B cell (primary cell): Measurements from ENCODE around the gene TERB1. TPM values are rescaled to one million over a fixed set of nuclear protein-coding genes. Genes with fewer than 3 reads are reported as not detected.

Experiments
- ATAC-seq: fragments of 200-7000 bp; cut with Tn5 transposase; one replicate; pipeline ENCODE4 v1.10.0; 2021; ENCODE audit warnings: low read depth, mild to moderate bottlenecking, moderate number of reproducible peaks, moderate library complexity
- CTCF ChIA-PET: fragments of 350-600 bp; sonication (Branson Sonifier 250); formaldehyde crosslinking; loops from one replicate; lab custom pipeline; 2021; ENCODE audit warnings: antibody characterized with exemption, inconsistent platforms; lab: Charles Lee
- POLR2A ChIA-PET: fragments of 350-600 bp; sonication (Branson Sonifier 250); formaldehyde crosslinking; loops from one replicate; lab custom pipeline; 2021; ENCODE audit warnings: antibody characterized with exemption; lab: Charles Lee
- DNase-seq: peaks from one replicate; pipeline ENCODE4 v3.0.0; 2013
- H2AFZ ChIP-seq: 2 replicates; pipeline ENCODE4 v1.6.1; 2012; ENCODE audit warnings: mild to moderate bottlenecking, low read depth, low read length; ENCODE audit not compliant: insufficient read depth, poor library complexity, severe bottlenecking
- H3K27ac ChIP-seq, 2 donors: 1 replicate in 1 of 2; 2 replicates in 1 of 2; pipeline ENCODE4 v1.5.1; 2012 to 2013; ENCODE audit warnings: low read length in 2 of 2, mild to moderate bottlenecking in 2 of 2, moderate library complexity in 1 of 2
- H3K27me3 ChIP-seq, 4 experiments: fragments of 200-600 bp in 1 of 4; sonication (generic) in 1 of 4; replicated peaks in 1 of 4; 1 replicate in 2 of 4; 2 replicates in 2 of 4; pipeline versions ENCODE4 v1.6.1 to v1.7.0; 2013 to 2016; ENCODE audit warnings: low read length in 3 of 4, mild to moderate bottlenecking in 2 of 4, mixed read lengths in 1 of 4, moderate library complexity in 1 of 4; ENCODE audit not compliant: insufficient read depth in 4 of 4, control insufficient read depth in 3 of 4; ENCODE audit errors: control extremely low read depth in 1 of 4
- H3K36me3 ChIP-seq, 2 experiments: replicated peaks in 1 of 2; 1 replicate in 1 of 2; 2 replicates in 1 of 2; pipeline versions ENCODE4 v1.6.1 to v1.7.1; 2013; ENCODE audit warnings: low read length in 1 of 2; ENCODE audit not compliant: insufficient read depth in 2 of 2, control insufficient read depth in 1 of 2; ENCODE audit errors: control extremely low read depth in 1 of 2, extremely low read depth in 1 of 2
- H3K4me1 ChIP-seq, 2 donors: fragments of 200-600 bp in 1 of 2; sonication (generic) in 1 of 2; 1 replicate in 1 of 2; 2 replicates in 1 of 2; pipeline versions ENCODE4 v1.5.1 to v1.6.1; 2013 to 2017; ENCODE audit warnings: low read length in 2 of 2; ENCODE audit not compliant: control insufficient read depth in 2 of 2, insufficient read depth in 2 of 2
- H3K4me2 ChIP-seq: replicated peaks from 2 replicates; pipeline ENCODE3; 2012; ENCODE audit warnings: mild to moderate bottlenecking, low read depth, low read length; ENCODE audit not compliant: poor library complexity, severe bottlenecking
- H3K4me3 ChIP-seq, 5 experiments: fragments of 200-600 bp in 1 of 5; sonication (generic) in 1 of 5; 1 replicate in 3 of 5; 2 replicates in 2 of 5; pipeline versions ENCODE4 v1.5.1 to v1.7.0; 2011 to 2016; ENCODE audit warnings: low read length in 4 of 5, mild to moderate bottlenecking in 4 of 5, low read depth in 2 of 5, control low read depth in 1 of 5, moderate library complexity in 1 of 5; ENCODE audit not compliant: insufficient read depth in 1 of 5; ENCODE audit errors: control extremely low read depth in 1 of 5, extremely low read depth in 1 of 5
- H3K79me2 ChIP-seq: fragments of 200-600 bp; sonication (generic); one replicate; pipeline ENCODE4 v1.6.0; 2016; ENCODE audit warnings: low read length; ENCODE audit not compliant: control insufficient read depth, insufficient read depth
- H3K9ac ChIP-seq: fragments of 200-600 bp; sonication (generic); 2 replicates; pipeline ENCODE4 v1.6.1; 2017; ENCODE audit warnings: mild to moderate bottlenecking, low read length, moderate library complexity
- H3K9me3 ChIP-seq, 3 donors: one replicate each; pipeline versions ENCODE4 v1.6.1 to v1.7.1; 2013; ENCODE audit warnings: low read length in 2 of 3; ENCODE audit not compliant: control insufficient read depth in 2 of 3, insufficient read depth in 1 of 3; ENCODE audit errors: control extremely low read depth in 1 of 3
- H4K20me1 ChIP-seq: 2 replicates; pipeline ENCODE4 v1.6.0; 2012; ENCODE audit warnings: mild to moderate bottlenecking, low read length; ENCODE audit not compliant: insufficient read depth, control insufficient read depth, poor library complexity, severe bottlenecking
- H3K27ac Mint-ChIP-seq: one replicate; pipeline ENCODE4 v1.8.0; 2021; ENCODE audit warnings: mixed read lengths
- H3K27me3 Mint-ChIP-seq: one replicate; pipeline ENCODE4 v1.8.0; 2021; ENCODE audit warnings: mixed read lengths
- H3K4me1 Mint-ChIP-seq: one replicate; pipeline ENCODE4 v1.8.0; 2021; ENCODE audit warnings: mixed read lengths
- H3K4me3 Mint-ChIP-seq: one replicate; pipeline ENCODE4 v1.8.0; 2021; ENCODE audit warnings: mixed read lengths
- H3K9me3 Mint-ChIP-seq: one replicate; pipeline ENCODE4 v1.8.0; 2022; ENCODE audit warnings: mixed read lengths; ENCODE audit not compliant: insufficient read depth
- CTCF ChIP-seq: fragments of 200-600 bp; IDR thresholded peaks from one replicate; pipeline ENCODE4 v1.8.0; 2022; ENCODE audit warnings: antibody characterized with exemption, mild to moderate bottlenecking
- EZH2 ChIP-seq: IDR thresholded peaks from 2 replicates; pipeline ENCODE4 v1.6.1; 2012; ENCODE audit warnings: borderline replicate concordance, low read depth, mild to moderate bottlenecking, moderate library complexity, low read length; ENCODE audit not compliant: insufficient read depth, poor library complexity, severe bottlenecking
- WGBS: methylation state at CpG from one replicate; pipeline ENCODE4 v1.1.5; 2013; ENCODE audit warnings: missing lambda C conversion rate; ENCODE audit not compliant: insufficient coverage; 5-methylcytosine and 5-hydroxymethylcytosine counted together
- intact Hi-C: fragments of 100-400 bp; cut with micrococcal nuclease; formaldehyde crosslinking; loops from one replicate; pipeline ENCODE4 v1.10.0; 2022
- polyA plus RNA-seq: library from polyadenylated mRNA; depleted of rRNA; stranded (reverse); fragments of >200 nt; gene quantifications from 2 replicates; pipeline ENCODE4 v1.2.3, GENCODE V29; 2012
- total RNA-seq, 2 donors: library from RNA; stranded (reverse); fragments of 120-200 nt in 1 of 2; gene quantifications; 1 replicate in 1 of 2; 2 replicates in 1 of 2; pipeline versions ENCODE4 v1.2.3 to v1.2.4, GENCODE V29; 2013 to 2022

The TERB1 gene
- total and polyA plus RNA-seq, 2 donors (not counting 1 experiment from before 2014, with no cell fraction given), result 0.71 TPM; not detected in 1

GRCh38 chr16:66824006-66824405 lies 22.6 kb upstream of the TERB1 start:
- ATAC-seq (no peak), DNase-seq (no peak)
- Mint-ChIP-seq H3K9me3 (no peaks in the 10 kb centered on the region), H3K27ac (no peak overlapping the region), H3K4me3 (no peak overlapping the region), H3K4me1 (peaks cover 13% of the 10 kb centered on the region), H3K27me3 (no peaks in the 10 kb centered on the region)
- H3K36me3 ChIP-seq, result peaks cover 15 to 52% of the 10 kb centered on the region in 2 experiments
- H3K9ac ChIP-seq, result no peak overlapping the region
- H3K27me3 ChIP-seq, result no peaks in the 10 kb centered on the region
- intact Hi-C loops, result no loop called here
- H3K79me2 ChIP-seq, result peaks cover 15% of the 10 kb centered on the region
- H2AFZ ChIP-seq, result no peak overlapping the region
- H3K4me2 ChIP-seq, result no peak overlapping the region
- TF ChIP-seq CTCF, result no peak
- no peak for TF ChIP-seq EZH2
- H3K4me1 ChIP-seq, result peaks cover under 1 to 6% of the 10 kb centered on the region in 2 donors
- H3K27ac ChIP-seq, result no peak overlapping the region
- POLR2A ChIA-PET, result no interaction called here
- CTCF ChIA-PET, result interaction anchor here (0.5 to 1.2 kb wide), 4 partner anchors 10 to 202 kb away, joined by 3 to 5 read pairs (median 3); no protein-coding TSS in a partner anchor
- no peaks in the 10 kb centered on the region for H3K9me3 ChIP-seq
- no peak overlapping the region for H3K4me3 ChIP-seq
- WGBS, result 100% methylated on average over 1 of the region's 4 CpGs
- peaks cover 14% of the 10 kb centered on the region for H4K20me1 ChIP-seq

GRCh38 chr16:66814734-66815133 lies 13.3 kb upstream of the TERB1 start:
- ChIA-PET POLR2A (no interaction called here), CTCF (interaction anchor here (1.9 kb wide), 1 partner anchor 16 kb away, joined by 4 read pairs; the partner anchor contains the start of gene NAE1)
- no peak overlapping the region for H2AFZ ChIP-seq
- H3K79me2 ChIP-seq, result no peaks in the 10 kb centered on the region
- no peak for TF ChIP-seq EZH2
- TF ChIP-seq CTCF, result no peak
- no peaks in the 10 kb centered on the region for H3K27me3 ChIP-seq
- no peak overlapping the region for H3K27ac Mint-ChIP-seq
- intact Hi-C loops, result no loop called here
- no peaks in the 10 kb centered on the region for H3K9me3 ChIP-seq
- no peaks in the 10 kb centered on the region for H3K27me3 Mint-ChIP-seq
- H3K4me3 ChIP-seq, result no peak overlapping the region
- H4K20me1 ChIP-seq, result no peaks in the 10 kb centered on the region
- H3K36me3 ChIP-seq, result peaks cover 18 to 45% of the 10 kb centered on the region in 2 experiments
- no peak overlapping the region for H3K27ac ChIP-seq
- H3K9ac ChIP-seq, result no peak overlapping the region
- H3K4me3 Mint-ChIP-seq, result no peak overlapping the region
- DNase-seq, result no peak
- no peak overlapping the region for H3K4me2 ChIP-seq
- H3K4me1 Mint-ChIP-seq, result no peaks in the 10 kb centered on the region
- ATAC-seq, result no peak
- WGBS, result 93% methylated on average over 2 of the region's 2 CpGs
- H3K9me3 Mint-ChIP-seq, result no peaks in the 10 kb centered on the region
- no peaks in the 10 kb centered on the region for H3K4me1 ChIP-seq
